Measurements from ENCODE around the gene PTPRD. TPM values are rescaled to one million over a fixed set of nuclear protein-coding genes. Genes with fewer than 3 reads are reported as not detected.

Gene PTPRD
- total and polyA plus RNA-seq, 2 experiments from 2014 or later = 11.5 to 58.0 TPM

- no peak overlapping the region for H3K4me3 Mint-ChIP-seq
- DNase-seq (ENCODE audit: low spot score) (peak; percentile 48), ATAC-seq (peak; percentile 87)
- no peaks in the 10 kb centered on the region for H3K9me2 ChIP-seq (ENCODE audit: insufficient read depth)
- H4K20me1 ChIP-seq (replicated peaks; ENCODE audit: insufficient read depth) = no peaks in the 10 kb centered on the region
- no peaks in the 10 kb centered on the region for H3K9me3 Mint-ChIP-seq
- no peaks in the 10 kb centered on the region for H3K36me3 ChIP-seq (ENCODE audit: insufficient read depth)
- H3K36me3 Mint-ChIP-seq (ENCODE audit: low read depth) = no peaks in the 10 kb centered on the region
- TF ChIP-seq ZNF331 (CRISPR knock-in tag; IDR thresholded peaks at IDR 0.05; ENCODE audit: low read depth) (no peak), STAT1 (IDR thresholded peaks at IDR 0.05; ENCODE audit: unreplicated experiment) (no peak), JUNB (IDR thresholded peaks at IDR 0.05; ENCODE audit: unreplicated experiment) (no peak), CREB1 (CRISPR knock-in tag; IDR thresholded peaks at IDR 0.05; ENCODE audit: low read depth) (no peak), EZH2 (IDR thresholded peaks at IDR 0.05; ENCODE audit: low read depth, unreplicated experiment) (no peak), NANOG (IDR thresholded peaks at IDR 0.05; ENCODE audit: borderline replicate concordance) (no peak), ZNF114 (CRISPR knock-in tag; IDR thresholded peaks at IDR 0.05) (no peak), EZH2phosphoT487 (IDR thresholded peaks at IDR 0.05; ENCODE audit: unreplicated experiment) (no peak), REST (IDR thresholded peaks at IDR 0.05; ENCODE audit: unreplicated experiment) (no peak)
- H3F3A ChIP-seq (replicated peaks; ENCODE audit: low read depth) = no peaks in the 10 kb centered on the region
- peaks cover 13% of the 10 kb centered on the region for H3K79me2 ChIP-seq (replicated peaks; ENCODE audit: insufficient read depth)
- H3K4me1 Mint-ChIP-seq = peaks cover 50% of the 10 kb centered on the region
- no peaks in the 10 kb centered on the region for H3K27me3 Mint-ChIP-seq (ENCODE audit: insufficient read depth, low read depth, poor library complexity)
- no peaks in the 10 kb centered on the region for H3K27me3 ChIP-seq (ENCODE audit: insufficient read depth)
- no peak overlapping the region for H3K4me3 ChIP-seq
- peak overlapping the region; percentile 11; the same call in 1 of the 2 replicates for H3K27ac Mint-ChIP-seq
- no peak overlapping the region for H2AFZ ChIP-seq
- H3K4me1 ChIP-seq (ENCODE audit: insufficient read depth) = peaks cover 55% of the 10 kb centered on the region
- H3K27ac ChIP-seq (ENCODE audit: low read depth) = no peak overlapping the region
- H3K4me2 ChIP-seq = no peak overlapping the region
Observed at GRCh38 chr9:8677741-8678140, 1935.1 kb downstream of the PTPRD start.

DNA sequence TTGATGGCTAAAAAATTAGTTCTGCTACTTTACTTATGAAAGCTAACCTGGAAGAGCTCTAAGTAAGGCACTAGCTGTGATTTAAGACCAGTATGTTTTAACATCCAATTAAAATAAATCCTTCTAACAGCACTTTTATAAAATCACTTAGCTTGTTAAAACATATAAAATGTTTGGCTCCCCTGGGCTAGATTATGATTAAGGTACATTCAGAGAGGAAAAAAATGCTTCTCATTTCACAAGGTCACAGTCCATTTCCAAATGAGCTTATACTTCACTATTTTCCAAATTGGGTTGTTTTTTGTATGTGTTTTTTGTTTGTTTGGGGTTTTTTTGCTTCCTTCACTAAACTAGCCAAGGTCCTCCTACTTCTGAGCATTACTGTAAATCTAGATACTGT is 1938.3 kb downstream of the PTPRD start:
- Histone ChIP-seq H2AFZ (no peak overlapping the region), H3K4me2 (no peak overlapping the region), H4K20me1 (replicated peaks; ENCODE audit: insufficient read depth) (no peaks in the 10 kb centered on the region), H3K27me3 (ENCODE audit: insufficient read depth) (no peaks in the 10 kb centered on the region), H3F3A (replicated peaks; ENCODE audit: low read depth) (no peaks in the 10 kb centered on the region), H3K9me2 (ENCODE audit: insufficient read depth) (no peaks in the 10 kb centered on the region), H3K36me3 (ENCODE audit: insufficient read depth) (no peaks in the 10 kb centered on the region), H3K4me1 (ENCODE audit: insufficient read depth) (peaks cover 31% of the 10 kb centered on the region), H3K4me3 (no peak overlapping the region), H3K27ac (ENCODE audit: low read depth) (no peak overlapping the region), H3K79me2 (replicated peaks; ENCODE audit: insufficient read depth) (peaks cover 4% of the 10 kb centered on the region; the same call in 1 of the 2 replicates)
- Mint-ChIP-seq H3K4me3 (no peak overlapping the region), H3K27me3 (ENCODE audit: insufficient read depth, low read depth, poor library complexity) (no peaks in the 10 kb centered on the region), H3K27ac (no peak overlapping the region), H3K36me3 (ENCODE audit: low read depth) (no peaks in the 10 kb centered on the region), H3K9me3 (no peaks in the 10 kb centered on the region), H3K4me1 (peaks cover 39% of the 10 kb centered on the region)
- DNase-seq (ENCODE audit: low spot score) = no peak
- TF ChIP-seq REST (IDR thresholded peaks at IDR 0.05; ENCODE audit: unreplicated experiment) = no peak
- TF ChIP-seq NANOG (IDR thresholded peaks at IDR 0.05; ENCODE audit: borderline replicate concordance) = no peak
- TF ChIP-seq ZNF114 (CRISPR knock-in tag; IDR thresholded peaks at IDR 0.05) = no peak
- TF ChIP-seq EZH2phosphoT487 (IDR thresholded peaks at IDR 0.05; ENCODE audit: unreplicated experiment) = no peak
- no peak for TF ChIP-seq CTCF (conservative IDR thresholded peaks at IDR 0.05; ENCODE audit: low read depth in 2 of 2)
- TF ChIP-seq EZH2 (IDR thresholded peaks at IDR 0.05; ENCODE audit: low read depth, unreplicated experiment) = no peak
- TF ChIP-seq POLR2AphosphoS5 (IDR thresholded peaks at IDR 0.05; ENCODE audit: low read depth) = no peak
- ATAC-seq = no peak
